Kidney (tissue), 14 donors: Measurements from ENCODE around the gene GTPBP2. TPM values are rescaled to one million over a fixed set of nuclear protein-coding genes. Genes with fewer than 3 reads are reported as not detected.

Experiments used
- DNase-seq, 5 donors: peaks; one replicate each; pipeline ENCODE4 v3.0.0-alpha.2; 2013 to 2020
- FAIRE-seq: peaks from 2 replicates; lab custom pipeline; 2012; peaks lifted over from hg19 to GRCh38; lab: Jason Lieb, UNC
- H3K27ac ChIP-seq, 2 donors: one replicate each; pipeline ENCODE4 v1.7.0; 2013; ENCODE audit warnings: low read depth in 2 of 2, low read length in 2 of 2, inconsistent platforms in 1 of 2
- H3K27me3 ChIP-seq: one replicate; pipeline ENCODE4 v1.7.1; 2013; ENCODE audit warnings: low read length, inconsistent platforms; ENCODE audit not compliant: control insufficient read depth, insufficient read depth
- H3K36me3 ChIP-seq, 3 donors: one replicate each; pipeline versions ENCODE4 v1.7.0 to v1.7.1; 2013; ENCODE audit warnings: low read length in 3 of 3, control low read depth in 1 of 3, inconsistent platforms in 1 of 3; ENCODE audit not compliant: insufficient read depth in 3 of 3, control insufficient read depth in 2 of 3
- H3K4me1 ChIP-seq, 3 donors: one replicate each; pipeline versions ENCODE4 v1.7.0 to v1.7.1; 2013; ENCODE audit warnings: low read length in 3 of 3, inconsistent platforms in 1 of 3, low read depth in 1 of 3; ENCODE audit not compliant: control insufficient read depth in 2 of 3, insufficient read depth in 2 of 3
- H3K4me3 ChIP-seq, 3 donors: one replicate each; pipeline versions ENCODE4 v1.7.0 to v1.8.1; 2013; ENCODE audit warnings: low read length in 3 of 3, control low read depth in 1 of 3, inconsistent platforms in 1 of 3
- H3K9ac ChIP-seq, 3 donors: one replicate each; pipeline versions ENCODE4 v1.7.0 to v1.7.1; 2013; ENCODE audit warnings: low read length in 3 of 3, control low read depth in 1 of 3, inconsistent platforms in 1 of 3
- H3K9me3 ChIP-seq, 3 donors: one replicate each; pipeline versions ENCODE4 v1.7.0 to v1.7.1; 2013; ENCODE audit warnings: low read length in 3 of 3, control low read depth in 1 of 3, inconsistent platforms in 1 of 3; ENCODE audit not compliant: control insufficient read depth in 2 of 3, insufficient read depth in 1 of 3
- intact Hi-C: fragments of 100-400 bp; cut with DNase I; formaldehyde crosslinking; loops from one replicate; pipeline ENCODE4 v1.11.1; 2022
- polyA plus RNA-seq: library from polyadenylated mRNA; stranded (reverse); fragments of 350-450 nt; fragmentation: Illumina TruSeq; extraction: RNeasy Lipid Tissue Mini Kit (QIAGEN cat#74804); gene quantifications from one replicate; pipeline ENCODE4 v1.2.3, GENCODE V29; 2014; ENCODE audit warnings: low read depth, low replicate concordance; ENCODE audit not compliant: insufficient read depth
- total RNA-seq: library from RNA; stranded (reverse); fragmentation: NEBNext Ultra II Directional; extraction: Animal tissue kit (Norgen Biotek cat#: 25700); gene quantifications from one replicate; pipeline ENCODE4 v1.2.1, GENCODE V29; 2021
- TF ChIP-seq, protein P1 (sequence below): IDR thresholded peaks from 3 replicates; pipeline ENCODE4 v1.5.1; 2012; ENCODE audit warnings: mild to moderate bottlenecking, moderate library complexity, borderline replicate concordance; ENCODE audit not compliant: insufficient read depth; ENCODE audit errors: extremely low read depth
- donor health status: control.
- donor health status: control.
- donor health status: control.
- donor health status: control.
- donor health status: control.
- donor health status: DM: yes; HTN: yes; CAD: no.
- donor health status: Normal renal cell carcinoma (clear cell type).

GTPBP2 gene
- total and polyA plus RNA-seq, 2 donors from 2014 or later: 19.7 to 64.6 TPM

DNA sequence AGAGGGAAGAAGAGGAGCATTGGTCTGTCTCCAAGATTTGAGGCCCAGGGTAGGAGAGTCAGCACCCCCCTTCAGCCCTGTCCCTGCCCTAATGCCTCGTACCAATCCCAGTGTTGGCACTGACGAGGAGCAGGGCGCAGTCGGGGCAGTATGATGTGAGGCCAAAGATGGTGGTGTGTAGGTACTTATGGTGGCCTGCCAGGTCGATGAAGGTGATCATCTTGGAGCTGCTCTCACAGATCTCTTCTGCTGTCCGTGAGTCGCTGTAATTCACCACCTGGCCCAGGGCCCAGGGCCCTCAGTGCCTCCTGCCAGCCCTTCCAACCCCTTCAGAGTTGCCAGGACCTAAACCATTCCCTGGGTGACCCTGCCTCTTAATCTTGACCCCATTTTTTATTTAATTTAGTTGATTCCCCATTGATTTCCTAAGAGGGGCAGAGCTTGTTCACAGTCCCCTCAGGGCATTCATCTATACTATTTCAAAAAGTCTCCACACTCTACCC is 4.2 kb downstream of the GTPBP2 start:
- FAIRE-seq: no peak
- H3K36me3 ChIP-seq: peaks cover 0 to 33% (median 28%) of the 10 kb centered on the region in 3 donors
- H3K4me1 ChIP-seq: peaks cover 0 to 12% (median 9%) of the 10 kb centered on the region in 3 donors
- H3K9ac ChIP-seq: no peak overlapping the region
- intact Hi-C loops: no loop called here
- H3K27me3 ChIP-seq: no peaks in the 10 kb centered on the region
- TF ChIP-seq, protein P1, sequence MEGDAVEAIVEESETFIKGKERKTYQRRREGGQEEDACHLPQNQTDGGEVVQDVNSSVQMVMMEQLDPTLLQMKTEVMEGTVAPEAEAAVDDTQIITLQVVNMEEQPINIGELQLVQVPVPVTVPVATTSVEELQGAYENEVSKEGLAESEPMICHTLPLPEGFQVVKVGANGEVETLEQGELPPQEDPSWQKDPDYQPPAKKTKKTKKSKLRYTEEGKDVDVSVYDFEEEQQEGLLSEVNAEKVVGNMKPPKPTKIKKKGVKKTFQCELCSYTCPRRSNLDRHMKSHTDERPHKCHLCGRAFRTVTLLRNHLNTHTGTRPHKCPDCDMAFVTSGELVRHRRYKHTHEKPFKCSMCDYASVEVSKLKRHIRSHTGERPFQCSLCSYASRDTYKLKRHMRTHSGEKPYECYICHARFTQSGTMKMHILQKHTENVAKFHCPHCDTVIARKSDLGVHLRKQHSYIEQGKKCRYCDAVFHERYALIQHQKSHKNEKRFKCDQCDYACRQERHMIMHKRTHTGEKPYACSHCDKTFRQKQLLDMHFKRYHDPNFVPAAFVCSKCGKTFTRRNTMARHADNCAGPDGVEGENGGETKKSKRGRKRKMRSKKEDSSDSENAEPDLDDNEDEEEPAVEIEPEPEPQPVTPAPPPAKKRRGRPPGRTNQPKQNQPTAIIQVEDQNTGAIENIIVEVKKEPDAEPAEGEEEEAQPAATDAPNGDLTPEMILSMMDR: no peak
- no peak overlapping the region for H3K4me3 ChIP-seq
- H3K9me3 ChIP-seq: no peaks in the 10 kb centered on the region
- no peak for DNase-seq
- no peak overlapping the region for H3K27ac ChIP-seq

DNA sequence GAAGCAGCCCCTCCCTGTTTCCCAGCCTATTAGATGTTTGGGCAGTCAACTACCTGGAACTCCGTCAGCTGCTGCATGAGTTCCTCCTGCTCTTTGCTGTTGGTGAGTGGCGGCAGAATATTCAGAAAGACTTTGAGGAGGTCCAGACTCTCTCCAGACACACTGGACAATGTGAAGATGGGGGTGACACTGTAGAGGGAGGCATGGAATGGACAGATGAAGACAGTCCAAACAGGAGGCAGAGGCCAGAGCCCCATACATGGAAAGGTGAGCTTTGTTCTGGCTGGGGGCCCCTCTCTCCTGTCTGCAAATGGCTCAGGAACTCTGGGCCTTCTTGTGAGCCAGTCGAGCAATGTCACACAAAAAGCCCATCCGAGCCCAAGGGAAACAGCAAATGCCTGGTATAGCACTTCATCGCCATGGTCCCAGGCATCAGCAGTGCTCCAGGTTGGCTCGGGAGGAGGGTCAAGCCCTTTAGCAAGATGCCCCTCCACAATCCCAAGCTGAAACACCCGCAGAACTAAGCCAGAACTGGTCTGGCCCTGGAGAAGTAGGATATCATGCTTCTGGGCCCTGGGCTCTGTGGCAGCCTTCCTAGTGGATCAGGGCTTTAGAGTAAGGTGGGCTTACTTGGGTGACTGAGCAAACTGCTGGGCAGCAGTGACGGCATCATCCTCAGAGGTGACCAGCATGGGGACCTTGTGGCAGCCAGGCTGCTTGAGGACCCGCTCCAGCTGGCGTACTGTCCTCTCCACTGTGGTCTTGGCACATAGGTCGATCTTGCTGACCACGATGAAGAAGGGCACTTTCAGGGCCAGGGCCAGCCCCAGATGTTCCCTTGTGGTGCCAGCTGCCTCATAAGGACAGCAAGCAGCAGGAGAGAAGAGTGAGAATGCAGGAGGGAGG is 4.9 kb downstream of the GTPBP2 start:
- TF ChIP-seq, protein P1: no peak
- no peaks in the 10 kb centered on the region for H3K27me3 ChIP-seq
- no peaks in the 10 kb centered on the region for H3K9me3 ChIP-seq
- H3K36me3 ChIP-seq: peaks cover 0 to 33% (median 28%) of the 10 kb centered on the region in 3 donors
- no peak overlapping the region for H3K9ac ChIP-seq
- FAIRE-seq: no peak
- intact Hi-C loops: no loop called here
- peaks cover 0 to 12% (median 9%) of the 10 kb centered on the region in 3 donors for H3K4me1 ChIP-seq
- H3K27ac ChIP-seq: no peak overlapping the region
- DNase-seq: no peak
- no peak overlapping the region for H3K4me3 ChIP-seq

DNA sequence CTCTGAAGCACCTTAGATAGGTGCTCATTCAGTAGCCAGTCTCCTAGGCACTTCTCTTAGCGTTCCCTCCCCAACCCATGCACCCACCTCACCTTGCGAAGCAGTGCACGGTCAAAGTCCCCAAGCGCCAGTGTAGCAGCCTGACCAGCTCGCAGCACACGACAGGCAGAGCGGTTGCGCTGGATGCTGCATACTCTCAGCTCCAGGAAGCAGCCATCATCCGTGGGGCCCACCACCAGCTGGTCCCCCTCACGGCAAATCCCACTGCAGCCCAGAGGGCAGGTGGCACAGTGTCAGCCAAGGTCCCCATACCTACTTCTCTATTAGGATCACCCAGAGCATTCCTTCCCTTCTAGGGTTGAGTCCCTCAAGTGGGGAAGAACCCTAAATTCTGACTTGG is 6.5 kb downstream of the GTPBP2 start:
- Histone ChIP-seq H3K9ac (no peak overlapping the region), H3K27ac (no peak overlapping the region), H3K4me3 (no peak overlapping the region), H3K27me3 (no peaks in the 10 kb centered on the region), H3K4me1 (peaks cover 0 to 7% (median 6%) of the 10 kb centered on the region in 3 donors), H3K36me3 (peaks cover 0 to 33% (median 28%) of the 10 kb centered on the region in 3 donors), H3K9me3 (no peaks in the 10 kb centered on the region)
- intact Hi-C loops: no loop called here
- no peak for DNase-seq
- no peak for FAIRE-seq
- TF ChIP-seq, protein P1: no peak
